Ramos (cell line): ENCODE measurements around the gene TRAF3.
"Not testable (repeated sequence)": the region's sequence is repeated elsewhere in the genome, so short reads cannot be mapped to it uniquely, and the experiment has no call there.

Experiments
- in situ Hi-C: fragments of 300-500 bp; cut with MboI; formaldehyde crosslinking; loops from one replicate; pipeline ENCODE4 v1.14.3; 2022; ENCODE audit warnings: low sequenced_read_pairs; ENCODE audit not compliant: unreplicated experiment

The TRAF3 gene

GRCh38 chr14:102751088-102751487 lies 26.2 kb upstream of the TRAF3 start:
- in situ Hi-C loops: no loop called here

- in situ Hi-C loops: no loop called here
Observed at GRCh38 chr14:102752239-102752847, 24.9 kb upstream of the TRAF3 start.

GRCh38 chr14:102754370-102755262 lies 22.6 kb upstream of the TRAF3 start:
- in situ Hi-C loops: no loop called here

- in situ Hi-C loops: no loop called here
Observed at GRCh38 chr14:102757646-102758045, 19.6 kb upstream of the TRAF3 start.

- in situ Hi-C loops: no loop called here
Observed at GRCh38 chr14:102758087-102758486, 19.2 kb upstream of the TRAF3 start.

- in situ Hi-C loops: no loop called here
Observed at GRCh38 chr14:102759456-102760187, 17.6 kb upstream of the TRAF3 start.

- in situ Hi-C loops: no loop called here
Observed at GRCh38 chr14:102760496-102761193, 16.6 kb upstream of the TRAF3 start.

GRCh38 chr14:102761206-102761605 lies 16.0 kb upstream of the TRAF3 start:
- in situ Hi-C loops: no loop called here

- in situ Hi-C loops: no loop called here
Observed at GRCh38 chr14:102764220-102764671, 13.0 kb upstream of the TRAF3 start.

GRCh38 chr14:102765770-102766169 lies 11.5 kb upstream of the TRAF3 start:
- in situ Hi-C loops: not testable (repeated sequence)

- in situ Hi-C loops: no loop called here
Observed at GRCh38 chr14:102768223-102769048, 8.8 kb upstream of the TRAF3 start.

- in situ Hi-C loops: no loop called here
Observed at GRCh38 chr14:102769049-102769327, 8.3 kb upstream of the TRAF3 start.

- in situ Hi-C loops: no loop called here
Observed at GRCh38 chr14:102770147-102771123, 6.8 kb upstream of the TRAF3 start.

- in situ Hi-C loops: no loop called here
Observed at GRCh38 chr14:102771144-102771543, 6.1 kb upstream of the TRAF3 start.

- in situ Hi-C loops: no loop called here
Observed at GRCh38 chr14:102772781-102773570, 4.3 kb upstream of the TRAF3 start.

- in situ Hi-C loops: no loop called here
Observed at GRCh38 chr14:102774391-102775153, 2.7 kb upstream of the TRAF3 start.
